Measurements from ENCODE around the gene CDKAL1.
"Not testable (repeated sequence)": the region's sequence is repeated elsewhere in the genome, so short reads cannot be mapped to it uniquely, and the experiment has no call there.

CDKAL1 gene

GRCh38 chr6:20599302-20600051 lies 65.2 kb downstream of the CDKAL1 start:
- DNase-seq, result no peak

DNA sequence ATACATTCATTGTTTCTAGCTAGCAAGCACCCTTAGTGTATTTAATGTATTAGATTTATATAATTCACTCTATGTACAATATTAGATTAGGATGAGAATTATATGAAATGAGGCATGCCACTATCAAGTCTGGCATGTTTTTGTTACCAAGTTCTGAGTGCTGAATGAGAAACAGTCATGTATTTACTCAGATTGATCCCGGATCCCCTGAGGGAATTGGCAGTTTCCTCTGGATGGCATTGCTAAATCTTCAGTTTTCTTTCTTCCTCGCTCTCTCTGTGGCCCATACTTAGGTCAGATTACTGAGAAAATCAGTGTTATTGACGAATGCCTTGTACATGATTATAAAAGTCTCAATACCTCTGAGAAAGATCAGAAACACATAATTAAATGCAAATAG lies 66.6 kb downstream of the CDKAL1 start:
- no peak for DNase-seq

DNA sequence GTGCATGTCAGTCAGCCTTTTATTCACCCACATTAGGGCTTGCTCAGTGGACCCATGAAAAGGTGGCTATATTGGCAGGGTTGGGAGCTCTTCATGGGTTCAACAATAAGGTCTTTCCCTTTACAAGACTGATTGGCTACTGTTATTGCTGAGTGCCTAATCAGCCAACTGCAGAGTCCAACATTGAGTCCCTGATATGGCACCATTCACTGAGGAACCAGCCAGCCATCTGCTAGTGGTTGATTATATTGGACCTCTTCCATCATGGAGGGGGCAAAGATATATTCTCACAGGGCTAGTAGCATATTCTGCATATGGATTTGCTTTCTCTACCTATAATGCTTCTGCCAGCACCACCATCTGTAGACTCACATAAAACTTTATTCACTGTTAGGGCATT lies 69.9 kb downstream of the CDKAL1 start:
- no peak for DNase-seq

GRCh38 chr6:20605061-20605460 lies 70.8 kb downstream of the CDKAL1 start:
- DNase-seq, result no peak

DNA sequence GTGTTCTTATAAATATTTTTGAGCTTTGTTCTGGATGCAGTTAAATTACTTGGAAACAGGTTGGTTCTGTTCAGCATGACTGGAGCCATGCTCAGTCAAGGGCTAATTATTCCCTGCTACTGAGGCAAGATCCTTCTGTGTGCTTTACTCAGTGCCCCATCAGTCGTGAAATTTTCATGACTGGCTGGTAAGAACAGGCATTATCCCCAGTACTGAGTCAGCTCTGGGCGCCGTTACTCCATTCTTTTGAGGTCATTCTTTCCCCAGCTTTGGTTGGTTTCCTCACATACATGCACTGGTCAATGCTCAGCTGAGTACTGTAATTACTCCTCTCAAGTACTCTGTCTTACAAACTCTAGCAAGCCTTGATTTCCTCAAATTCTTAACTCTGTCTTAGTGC lies 71.3 kb downstream of the CDKAL1 start:
- no peak for DNase-seq

DNA sequence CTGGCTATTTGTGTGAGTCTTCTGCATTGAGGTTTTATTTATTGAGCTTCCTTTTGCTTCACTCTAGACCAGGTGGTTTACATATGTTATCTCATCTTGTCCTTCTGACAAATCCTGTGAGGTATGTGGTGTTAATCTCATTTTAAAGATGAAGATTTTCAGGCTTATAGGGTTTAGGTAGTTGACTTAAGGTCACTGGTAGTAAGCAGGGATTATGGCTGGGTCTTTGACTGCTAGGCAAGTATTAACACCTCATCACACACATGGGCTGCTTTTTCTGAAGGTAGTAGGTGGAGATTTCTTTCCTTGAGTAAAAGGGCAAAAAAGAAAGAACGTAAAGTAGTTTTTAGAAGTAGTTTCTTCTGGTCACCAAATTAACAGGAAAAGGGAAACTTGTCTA lies 72.6 kb downstream of the CDKAL1 start:
- no peak for DNase-seq

DNA sequence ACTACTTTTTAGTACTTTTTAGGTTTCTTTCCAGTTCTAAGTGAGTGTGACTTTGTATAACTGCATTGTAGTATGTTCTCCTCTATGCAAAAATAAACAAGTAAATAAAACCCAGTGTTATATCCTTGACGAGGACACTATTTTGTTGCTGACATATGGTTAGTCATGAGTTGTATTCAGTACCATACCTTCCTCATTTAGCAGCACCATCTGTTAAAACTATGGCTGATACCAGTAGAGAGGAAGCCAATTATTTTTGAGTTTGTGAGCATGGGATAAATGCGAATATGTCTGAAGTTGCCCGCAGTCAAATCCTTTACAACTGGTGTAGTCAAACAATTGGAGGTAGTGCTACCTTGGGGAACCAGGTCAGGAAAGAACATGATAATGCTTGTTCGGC lies 74.1 kb downstream of the CDKAL1 start:
- no peak for DNase-seq

DNA sequence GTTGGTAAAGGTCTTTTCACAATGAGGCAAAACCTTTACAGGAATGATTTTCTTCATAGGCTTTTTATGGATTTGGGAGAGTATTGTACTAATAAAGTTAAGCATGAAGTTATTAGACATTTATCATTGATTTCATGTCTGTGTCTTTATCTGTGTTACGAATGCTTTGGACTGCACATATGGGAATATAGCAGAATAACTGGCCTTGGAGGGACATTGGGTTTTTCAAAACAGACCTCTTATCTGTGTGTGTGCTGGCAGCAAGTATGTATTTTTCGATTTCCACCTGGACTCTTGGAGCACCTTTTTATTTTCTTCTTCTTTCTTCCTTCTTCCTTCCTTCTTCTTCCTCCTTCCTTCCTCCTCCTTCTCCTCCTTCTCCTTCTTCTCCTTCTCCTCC lies 74.6 kb downstream of the CDKAL1 start:
- no peak for DNase-seq

DNA sequence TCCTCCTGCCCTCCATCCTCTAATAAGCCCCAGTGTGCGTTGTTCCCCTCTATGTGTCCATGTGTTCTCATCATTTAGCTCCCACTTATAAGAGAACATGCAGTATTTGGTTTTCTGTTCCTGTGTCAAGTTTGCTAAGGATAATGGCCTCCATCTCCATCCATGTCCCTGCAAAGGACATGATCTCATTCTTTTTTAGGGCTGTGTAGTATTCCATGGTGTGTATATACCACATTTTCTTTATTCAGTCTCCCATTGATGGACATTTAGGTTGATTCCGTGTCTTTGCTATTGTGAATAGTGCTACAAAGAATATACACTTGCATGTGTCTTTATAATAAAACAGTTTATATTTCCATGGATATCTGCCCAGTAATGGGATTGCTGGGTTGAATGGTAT lies 75.7 kb downstream of the CDKAL1 start:
- not testable (repeated sequence) for DNase-seq

- no peak for DNase-seq
Observed at GRCh38 chr6:20610636-20611370, 76.5 kb downstream of the CDKAL1 start.

GRCh38 chr6:20617537-20617936 lies 83.3 kb downstream of the CDKAL1 start:
- DNase-seq, result not testable (repeated sequence)

- no peak for DNase-seq
Observed at GRCh38 chr6:20620043-20620442, 85.8 kb downstream of the CDKAL1 start.

GRCh38 chr6:20623761-20624160 lies 89.5 kb downstream of the CDKAL1 start:
- no peak for DNase-seq

GRCh38 chr6:20626165-20626564 lies 91.9 kb downstream of the CDKAL1 start:
- no peak for DNase-seq

DNA sequence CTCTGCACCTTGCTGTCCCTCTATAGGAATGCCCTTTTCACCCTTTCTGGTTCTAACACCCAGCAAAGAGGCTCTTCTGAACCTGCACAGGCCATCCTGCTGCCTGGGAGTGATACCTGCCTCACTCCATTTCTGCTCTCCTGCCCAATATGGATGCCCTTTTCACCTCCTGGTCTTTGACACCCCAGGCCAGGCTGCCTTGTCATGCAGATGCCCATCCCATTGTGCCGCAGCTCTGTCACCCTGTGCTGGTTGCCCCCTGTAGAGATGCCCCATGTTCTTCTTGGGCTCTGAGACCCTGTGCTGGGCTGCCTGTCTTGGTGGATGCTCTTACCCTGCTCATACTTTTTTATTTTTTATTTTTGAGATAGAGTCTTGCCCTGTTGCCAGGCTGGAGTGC lies 95.3 kb downstream of the CDKAL1 start:
- no peak for DNase-seq

DNA sequence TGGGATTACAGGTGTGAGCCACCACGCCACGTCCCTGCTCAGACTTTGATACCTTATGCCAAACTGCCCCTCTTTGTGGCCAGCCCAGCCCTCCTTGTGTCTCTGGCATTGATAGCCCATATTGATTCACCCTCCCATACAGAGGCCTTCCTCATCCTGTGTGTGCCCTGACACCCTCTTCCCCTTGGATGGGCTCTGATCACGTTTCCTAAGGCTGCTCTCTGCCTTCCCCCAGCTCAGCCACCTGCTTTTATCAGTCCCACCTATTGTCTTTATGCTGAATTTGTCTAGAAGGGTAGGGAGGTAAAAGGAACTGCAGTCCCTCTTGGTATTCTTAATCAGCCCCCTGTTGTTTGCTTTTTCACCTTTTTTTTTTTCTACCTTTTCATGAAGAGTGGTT lies 95.9 kb downstream of the CDKAL1 start:
- DNase-seq, result no peak

DNA sequence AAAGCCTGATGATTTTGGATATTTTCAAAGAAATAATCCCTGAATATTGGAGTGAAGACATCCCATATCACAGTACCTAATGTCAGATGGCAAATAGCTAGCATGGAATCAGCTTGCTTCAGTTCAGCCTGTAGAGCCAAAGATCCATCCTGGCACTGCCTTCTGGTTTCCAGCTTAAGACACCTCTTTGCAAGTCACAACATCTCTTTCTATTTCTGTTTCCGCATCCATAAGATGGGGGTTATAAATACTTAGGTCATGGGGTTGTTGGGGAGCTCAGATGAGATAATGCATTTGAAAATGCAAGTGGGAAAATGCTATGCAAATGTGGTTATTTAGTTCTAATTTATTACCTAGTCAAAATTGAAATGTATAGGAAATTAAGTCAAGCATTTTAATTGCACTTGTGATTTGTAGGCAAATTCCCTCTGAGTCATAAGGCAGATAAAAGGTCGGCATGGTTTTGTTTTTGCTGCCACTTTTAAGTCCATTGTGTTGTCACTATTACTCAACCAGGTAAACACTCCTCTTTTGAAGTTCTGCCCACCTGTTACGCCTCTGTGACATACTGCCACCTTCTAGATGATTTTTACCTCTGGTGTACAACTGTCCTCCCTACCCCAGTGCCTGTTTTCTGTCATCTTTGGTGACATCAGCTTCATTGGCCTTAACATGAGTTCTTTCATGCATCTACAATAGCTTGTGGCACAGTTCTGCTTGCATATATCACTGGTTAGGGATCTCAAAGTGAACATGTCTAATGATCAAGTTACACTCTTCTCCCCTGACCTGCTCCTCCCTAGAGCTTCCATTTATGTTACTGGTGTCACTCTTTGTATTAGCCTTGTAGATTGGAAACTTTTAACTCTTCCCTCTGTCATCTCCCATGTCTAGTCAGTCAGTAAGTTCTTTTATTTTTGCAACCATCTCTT lies 96.6 kb downstream of the CDKAL1 start:
- no peak for DNase-seq

- DNase-seq, result no peak
Observed at GRCh38 chr6:20631549-20631924, 97.3 kb downstream of the CDKAL1 start.

- DNase-seq, result no peak
Observed at GRCh38 chr6:20632696-20633095, 98.4 kb downstream of the CDKAL1 start.

GRCh38 chr6:20633566-20634340 lies 99.5 kb downstream of the CDKAL1 start:
- no peak for DNase-seq

- DNase-seq, result no peak
Observed at GRCh38 chr6:20639161-20639560, 104.9 kb downstream of the CDKAL1 start.

GRCh38 chr6:20640181-20640580 lies 105.9 kb downstream of the CDKAL1 start:
- no peak for DNase-seq

DNA sequence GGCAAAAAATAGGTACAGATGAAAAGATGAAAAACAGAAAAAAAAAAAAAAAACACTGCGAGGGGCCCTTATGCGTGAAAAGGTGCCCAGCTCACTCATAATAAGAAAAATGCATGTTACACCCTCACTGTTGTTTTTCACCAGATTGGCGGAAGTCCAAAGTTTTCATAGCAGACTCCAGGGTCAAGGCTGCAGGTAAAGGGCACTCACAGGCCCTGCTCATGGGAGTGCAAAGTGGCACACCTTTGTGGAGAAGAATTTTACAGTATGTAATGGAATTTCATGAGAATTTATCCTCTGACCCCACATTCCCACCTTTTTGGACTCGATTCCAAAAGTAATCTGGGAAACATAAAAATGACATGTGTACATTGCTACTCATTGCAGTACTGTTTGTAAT lies 108.2 kb downstream of the CDKAL1 start:
- DNase-seq, result no peak
